Neural cell (in vitro differentiated cells): ENCODE results near the gene FANCC. TPM values are rescaled to one million over a fixed set of nuclear protein-coding genes. Genes with fewer than 3 reads are reported as not detected.

ENCODE experiments used
- H2AFZ ChIP-seq: fragments of 200-600, 300-800 bp; sonication (generic), shearing (Covaris generic); 2 replicates; pipeline ENCODE4 v1.6.0; 2014; ENCODE audit warnings: low read depth, mild to moderate bottlenecking, antibody characterized with exemption, low read length, moderate library complexity
- H3F3A ChIP-seq: fragments of 200-600 bp; shearing (Covaris generic); 2 replicates; pipeline ENCODE4 v1.6.1; 2016; ENCODE audit warnings: mild to moderate bottlenecking, moderate library complexity, mixed read lengths, antibody characterized with exemption, low read length; ENCODE audit not compliant: insufficient read depth, poor library complexity, severe bottlenecking
- H3K27ac ChIP-seq: fragments of 200-600, 300-800 bp; sonication (generic), shearing (Covaris generic); 2 replicates; pipeline ENCODE4 v1.5.1; 2014; ENCODE audit warnings: mild to moderate bottlenecking, low read length, moderate library complexity
- H3K27me3 ChIP-seq: fragments of 300-800, 200-600 bp; sonication (generic), shearing (Covaris generic); 2 replicates; pipeline ENCODE4 v1.6.0; 2014; ENCODE audit warnings: mild to moderate bottlenecking, low read depth, low read length, moderate library complexity; ENCODE audit not compliant: insufficient read depth
- H3K36me3 ChIP-seq: fragments of 300-800, 200-600 bp; sonication (generic), shearing (Covaris generic); 2 replicates; pipeline ENCODE4 v1.5.1; 2014; ENCODE audit warnings: mild to moderate bottlenecking, antibody characterized with exemption, low read length, moderate library complexity; ENCODE audit not compliant: insufficient read depth
- H3K4me2 ChIP-seq: fragments of 300-800, 200-600 bp; sonication (generic), shearing (Covaris generic); 2 replicates; pipeline ENCODE4 v1.6.0; 2014; ENCODE audit warnings: mild to moderate bottlenecking, low read length
- H3K4me3 ChIP-seq: fragments of 300-800, 200-600 bp; sonication (generic), shearing (Covaris generic); 2 replicates; pipeline ENCODE4 v1.5.1; 2014; ENCODE audit warnings: mild to moderate bottlenecking, low read length, moderate library complexity
- H3K79me2 ChIP-seq: fragments of 200-600 bp; shearing (Covaris generic); replicated peaks from 2 replicates; pipeline ENCODE4 v1.6.0; 2014; ENCODE audit warnings: mild to moderate bottlenecking, low read length, moderate library complexity; ENCODE audit not compliant: insufficient read depth
- H3K9ac ChIP-seq: fragments of 300-800, 200-600 bp; sonication (generic), shearing (Covaris generic); 2 replicates; pipeline ENCODE4 v1.6.1; 2016; ENCODE audit warnings: mild to moderate bottlenecking, low read length, mixed read lengths
- H3K9me2 ChIP-seq: fragments of 200-600 bp; shearing (Covaris generic); 2 replicates; pipeline ENCODE4 v1.6.1; 2016; ENCODE audit warnings: mild to moderate bottlenecking, low read length, mixed read lengths; ENCODE audit not compliant: insufficient read depth
- H3K9me3 ChIP-seq: fragments of 200-600, 300-800 bp; sonication (generic), shearing (Covaris generic); 2 replicates; pipeline ENCODE4 v1.6.1; 2016; ENCODE audit warnings: mild to moderate bottlenecking, mixed run types, low read length, moderate library complexity, mixed read lengths
- H4K20me1 ChIP-seq: fragments of 200-600 bp; shearing (Covaris generic); 2 replicates; pipeline ENCODE4 v1.6.1; 2016; ENCODE audit warnings: mild to moderate bottlenecking, mixed run types; ENCODE audit not compliant: insufficient read depth
- CTCF ChIP-seq: fragments of 450-650 bp; IDR thresholded peaks from 2 replicates; pipeline ENCODE4 v1.5.1; 2014; ENCODE audit warnings: antibody characterized with exemption, mild to moderate bottlenecking, moderate library complexity; ENCODE audit not compliant: poor library complexity, severe bottlenecking
- EP300 ChIP-seq: fragments of 450-650 bp; conservative IDR thresholded peaks from 2 replicates; pipeline ENCODE4 v1.6.1; 2014; ENCODE audit warnings: antibody characterized with exemption, mild to moderate bottlenecking, moderate library complexity; ENCODE audit not compliant: poor library complexity, severe bottlenecking
- EZH2 ChIP-seq: fragments of 200-600, 300-800 bp; shearing (Covaris generic), sonication (generic); IDR thresholded peaks from 2 replicates; pipeline ENCODE4 v1.6.1; 2014; ENCODE audit warnings: antibody characterized with exemption, low read length, borderline replicate concordance, mild to moderate bottlenecking; ENCODE audit not compliant: insufficient read depth, poor library complexity, severe bottlenecking
- MXI1 ChIP-seq: fragments of 450-650 bp; conservative IDR thresholded peaks from 2 replicates; pipeline ENCODE4 v1.6.1; 2014; ENCODE audit warnings: antibody characterized with exemption, mild to moderate bottlenecking; ENCODE audit not compliant: poor library complexity, severe bottlenecking
- POLR2AphosphoS5 ChIP-seq: IDR thresholded peaks from 2 replicates; pipeline ENCODE4 v1.6.1; 2012
- REST ChIP-seq: IDR thresholded peaks from 2 replicates; pipeline ENCODE4 v1.6.1; 2012; ENCODE audit warnings: borderline replicate concordance
- SMC3 ChIP-seq: fragments of 450-650 bp; conservative IDR thresholded peaks from 2 replicates; pipeline ENCODE4 v1.6.1; 2014; ENCODE audit warnings: antibody characterized with exemption, mild to moderate bottlenecking, moderate library complexity; ENCODE audit not compliant: poor library complexity
- TAF1 ChIP-seq: IDR thresholded peaks from 2 replicates; pipeline ENCODE4 v1.6.1; 2012; ENCODE audit warnings: low read depth
- polyA plus RNA-seq: library from polyadenylated mRNA; depleted of rRNA; stranded (reverse); fragments of >200 nt; gene quantifications from 2 replicates; pipeline ENCODE4 v1.2.3, GENCODE V29; 2014

The FANCC gene
- polyA plus RNA-seq, 1 donor from 2014 or later: 9.7 TPM

- no peak for TF ChIP-seq EZH2
- TF ChIP-seq EP300: no peak
- TF ChIP-seq MXI1: no peak
- no peak for TF ChIP-seq TAF1
- TF ChIP-seq CTCF: no peak
- no peak for TF ChIP-seq REST
- TF ChIP-seq POLR2AphosphoS5: no peak
- Histone ChIP-seq H3K9me2 (no peaks in the 10 kb centered on the region), H3K27me3 (no peaks in the 10 kb centered on the region), H3K9ac (no peak overlapping the region), H3K79me2 (no peaks in the 10 kb centered on the region), H3K4me3 (no peak overlapping the region), H3K27ac (no peak overlapping the region), H4K20me1 (no peaks in the 10 kb centered on the region), H3K36me3 (peaks cover 11% of the 10 kb centered on the region), H3F3A (no peaks in the 10 kb centered on the region), H3K9me3 (no peaks in the 10 kb centered on the region), H3K4me2 (no peak overlapping the region), H2AFZ (no peak overlapping the region)
Measured at GRCh38 chr9:95103871-95104580, 213.5 kb downstream of the FANCC start.

GRCh38 chr9:95103281-95103771, 214.2 kb downstream of the FANCC start:
- Histone ChIP-seq H4K20me1 (no peaks in the 10 kb centered on the region), H3K27me3 (no peaks in the 10 kb centered on the region), H3K9me2 (no peaks in the 10 kb centered on the region), H3F3A (no peaks in the 10 kb centered on the region), H3K4me3 (no peak overlapping the region), H3K36me3 (peaks cover 11% of the 10 kb centered on the region), H2AFZ (no peak overlapping the region), H3K4me2 (no peak overlapping the region), H3K27ac (no peak overlapping the region), H3K9me3 (no peaks in the 10 kb centered on the region), H3K79me2 (no peaks in the 10 kb centered on the region), H3K9ac (no peak overlapping the region)
- no peak for TF ChIP-seq MXI1

- Histone ChIP-seq H3K27ac (no peak overlapping the region), H3K9me2 (no peaks in the 10 kb centered on the region), H3K9ac (no peak overlapping the region), H3F3A (no peaks in the 10 kb centered on the region), H4K20me1 (no peaks in the 10 kb centered on the region), H3K4me3 (no peak overlapping the region), H3K27me3 (no peaks in the 10 kb centered on the region), H3K4me2 (no peak overlapping the region), H3K79me2 (no peaks in the 10 kb centered on the region), H2AFZ (no peak overlapping the region), H3K36me3 (peaks cover 11% of the 10 kb centered on the region), H3K9me3 (no peaks in the 10 kb centered on the region)
- TF ChIP-seq REST: no peak
- TF ChIP-seq CTCF: no peak
- TF ChIP-seq POLR2AphosphoS5: no peak
- TF ChIP-seq EZH2: no peak
- no peak for TF ChIP-seq MXI1
- TF ChIP-seq SMC3: no peak
- no peak for TF ChIP-seq EP300
Measured at GRCh38 chr9:95102572-95102971, 214.9 kb downstream of the FANCC start.
